Stimulated activated CD4-positive, alpha-beta T cell treated with anti-CD3 and anti-CD28 coated beads, Interleukin-15, amount 100 ng/mL, for 48 hours (primary cell): Measurements from ENCODE around the gene SLITRK3.

ENCODE experiments used
- DNase-seq, 2 donors: peaks; one replicate each; pipeline ENCODE4 v3.0.0-alpha.2; 2020; ENCODE audit warnings: low read depth in 2 of 2

SLITRK3 gene, protein sequence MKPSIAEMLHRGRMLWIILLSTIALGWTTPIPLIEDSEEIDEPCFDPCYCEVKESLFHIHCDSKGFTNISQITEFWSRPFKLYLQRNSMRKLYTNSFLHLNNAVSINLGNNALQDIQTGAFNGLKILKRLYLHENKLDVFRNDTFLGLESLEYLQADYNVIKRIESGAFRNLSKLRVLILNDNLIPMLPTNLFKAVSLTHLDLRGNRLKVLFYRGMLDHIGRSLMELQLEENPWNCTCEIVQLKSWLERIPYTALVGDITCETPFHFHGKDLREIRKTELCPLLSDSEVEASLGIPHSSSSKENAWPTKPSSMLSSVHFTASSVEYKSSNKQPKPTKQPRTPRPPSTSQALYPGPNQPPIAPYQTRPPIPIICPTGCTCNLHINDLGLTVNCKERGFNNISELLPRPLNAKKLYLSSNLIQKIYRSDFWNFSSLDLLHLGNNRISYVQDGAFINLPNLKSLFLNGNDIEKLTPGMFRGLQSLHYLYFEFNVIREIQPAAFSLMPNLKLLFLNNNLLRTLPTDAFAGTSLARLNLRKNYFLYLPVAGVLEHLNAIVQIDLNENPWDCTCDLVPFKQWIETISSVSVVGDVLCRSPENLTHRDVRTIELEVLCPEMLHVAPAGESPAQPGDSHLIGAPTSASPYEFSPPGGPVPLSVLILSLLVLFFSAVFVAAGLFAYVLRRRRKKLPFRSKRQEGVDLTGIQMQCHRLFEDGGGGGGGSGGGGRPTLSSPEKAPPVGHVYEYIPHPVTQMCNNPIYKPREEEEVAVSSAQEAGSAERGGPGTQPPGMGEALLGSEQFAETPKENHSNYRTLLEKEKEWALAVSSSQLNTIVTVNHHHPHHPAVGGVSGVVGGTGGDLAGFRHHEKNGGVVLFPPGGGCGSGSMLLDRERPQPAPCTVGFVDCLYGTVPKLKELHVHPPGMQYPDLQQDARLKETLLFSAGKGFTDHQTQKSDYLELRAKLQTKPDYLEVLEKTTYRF

DNA sequence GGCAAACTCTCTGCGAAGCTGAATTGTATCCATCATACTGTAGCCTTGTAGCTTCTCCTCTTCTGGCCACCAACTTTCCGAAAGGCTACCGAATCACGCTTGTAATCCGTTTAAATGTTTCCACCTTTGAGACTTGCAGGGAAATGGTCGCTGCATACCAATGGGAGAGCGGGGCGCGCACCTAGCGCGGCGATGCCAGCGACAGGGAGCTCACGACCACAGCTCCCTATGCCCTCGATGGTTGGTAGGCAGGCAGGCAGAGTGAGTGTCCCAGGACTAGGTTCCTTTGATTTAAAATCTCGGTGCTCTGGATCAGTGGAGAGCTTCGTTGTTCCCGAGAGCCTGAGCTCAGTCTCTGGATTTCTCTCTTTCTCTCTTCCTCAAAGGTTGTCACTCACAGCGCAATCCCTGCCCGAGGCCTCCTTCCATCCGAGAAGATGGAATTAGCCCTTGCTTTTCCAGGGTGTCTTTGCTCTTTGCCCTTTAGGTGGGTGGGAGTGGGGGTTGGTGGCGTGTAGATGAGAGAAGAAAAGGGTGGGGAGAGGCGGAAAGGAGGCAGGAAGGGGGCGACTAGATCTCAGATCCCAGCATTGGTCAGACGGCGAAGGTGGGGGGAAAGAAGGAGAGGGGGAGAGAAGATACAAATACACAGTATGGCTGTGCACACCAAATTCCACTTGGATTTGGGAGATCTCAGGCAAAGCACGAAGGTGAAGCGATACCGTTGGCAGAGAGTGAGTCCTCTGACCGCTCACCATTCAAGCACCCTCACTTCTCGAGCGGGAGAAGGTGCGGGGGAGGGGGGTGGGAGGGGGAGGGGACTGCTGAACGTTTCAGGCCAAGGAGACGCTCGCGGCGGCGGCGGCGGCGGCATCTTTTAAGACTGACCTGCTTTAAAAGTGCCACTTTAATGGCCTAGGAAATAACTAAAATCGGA is at the start of gene SLITRK3:
SLITRK3 (minus strand) TSS at position 745 of the 937 bp plus-strand sequence. CDS start 5,554 bp downstream, outside the sequence.
- no peak for DNase-seq

DNA sequence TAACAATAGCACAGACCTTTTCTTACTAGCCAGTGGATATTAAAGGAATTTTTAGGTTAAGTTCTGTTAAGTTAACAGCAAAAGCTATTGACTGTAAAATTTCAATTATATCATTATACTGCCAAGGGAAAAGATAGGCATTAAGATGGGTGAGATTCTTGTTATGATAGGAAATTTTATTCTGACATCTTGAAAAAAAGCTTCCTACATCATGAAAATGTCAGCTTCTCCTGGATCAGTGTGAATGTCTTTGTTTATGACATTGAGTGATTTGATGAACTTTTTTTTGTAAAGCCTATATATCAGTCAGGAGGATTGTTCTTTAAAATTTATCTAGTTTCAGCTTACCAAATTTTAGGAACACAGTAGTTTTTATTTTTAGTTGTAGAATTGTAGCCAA is 47.4 kb upstream of the SLITRK3 start:
- DNase-seq: no peak

DNA sequence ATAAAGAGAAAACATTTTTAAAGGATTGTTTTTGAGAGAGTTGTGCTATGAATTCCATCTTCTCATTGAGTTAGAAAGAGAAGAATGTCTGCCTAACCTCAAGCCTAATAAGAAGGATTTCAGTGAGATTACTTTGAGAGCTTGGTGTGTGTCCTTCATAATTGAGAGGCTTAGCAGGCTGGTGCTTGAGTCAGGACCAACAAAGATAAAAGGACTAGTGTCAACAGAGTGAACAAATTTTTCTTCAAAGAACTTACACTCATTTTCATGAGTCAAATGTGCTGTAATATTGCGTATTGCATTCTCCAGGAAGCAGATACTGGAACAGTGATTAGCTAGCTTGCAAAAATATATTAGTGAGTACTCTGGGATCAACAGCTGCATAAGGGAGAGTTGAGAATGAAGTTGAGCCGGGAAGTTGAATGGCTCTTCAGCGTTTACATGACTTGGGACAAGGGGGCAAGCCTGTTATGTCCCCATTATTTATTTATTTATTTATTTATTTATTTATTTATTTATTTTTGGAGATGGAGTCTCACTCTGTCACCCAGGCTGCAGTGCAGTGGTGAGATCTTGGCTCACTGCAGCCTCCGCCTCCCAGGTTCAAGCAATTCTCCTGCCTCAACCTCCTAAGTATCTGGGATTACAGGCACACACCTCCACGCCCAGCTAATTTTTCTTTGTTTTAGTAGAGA is 37.5 kb upstream of the SLITRK3 start:
- no peak for DNase-seq

DNA sequence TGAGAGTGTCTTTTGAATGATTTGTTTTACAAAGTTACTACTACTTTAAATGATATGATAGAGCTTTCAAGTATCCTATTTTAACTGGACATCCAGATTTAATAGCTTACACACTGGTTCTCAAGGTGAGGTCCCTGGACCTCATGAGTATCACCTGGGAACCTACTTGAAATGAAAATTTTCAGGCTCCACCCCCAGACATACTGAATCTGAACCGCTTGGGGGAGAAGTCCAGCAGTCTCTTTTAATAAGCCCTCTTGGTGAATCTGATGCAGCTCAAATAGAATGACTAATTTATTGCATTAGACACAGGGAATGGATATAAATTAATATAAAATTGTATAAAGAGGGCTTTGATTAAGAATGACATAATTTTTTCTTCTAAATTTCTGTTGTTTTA is 29.4 kb upstream of the SLITRK3 start:
- DNase-seq: no peak

DNA sequence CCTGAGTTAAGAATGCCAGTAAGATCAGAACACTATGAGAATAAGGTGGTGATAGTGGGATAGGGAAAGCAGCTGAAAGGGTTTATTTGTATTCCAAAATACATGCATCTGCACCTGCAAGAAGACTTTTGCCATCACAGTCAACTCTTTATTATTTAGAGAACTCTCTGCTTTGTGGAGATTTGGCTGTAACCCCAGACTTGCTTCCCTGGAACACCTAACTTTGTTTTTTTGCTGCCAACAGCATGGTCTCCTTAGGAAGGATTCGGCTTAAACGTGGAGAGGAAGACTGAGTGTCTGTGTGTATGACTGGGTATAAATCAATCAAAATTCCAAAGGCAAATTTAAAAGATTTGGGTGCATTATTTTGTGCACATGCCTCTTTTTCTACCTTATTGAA is 21.6 kb upstream of the SLITRK3 start:
- DNase-seq: no peak

DNA sequence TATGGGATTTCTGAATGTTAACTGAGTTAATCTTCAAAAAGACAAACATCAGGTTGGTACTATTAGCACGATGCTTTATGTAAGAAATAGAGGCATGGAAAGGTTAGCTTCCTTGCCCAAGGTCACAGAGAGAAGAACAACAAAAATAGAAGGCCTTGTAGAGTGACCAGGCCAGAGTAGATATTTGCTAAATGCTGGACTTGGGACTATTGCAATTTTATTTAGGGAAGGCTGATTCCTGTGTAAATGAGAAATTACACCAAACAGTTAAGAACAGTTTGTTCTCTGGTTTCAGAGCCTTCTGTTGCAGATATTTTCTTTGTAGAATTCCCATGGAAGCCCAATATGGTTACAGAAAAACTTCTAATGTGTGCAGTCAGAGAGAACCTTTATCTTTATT is 16.4 kb upstream of the SLITRK3 start:
- no peak for DNase-seq

DNA sequence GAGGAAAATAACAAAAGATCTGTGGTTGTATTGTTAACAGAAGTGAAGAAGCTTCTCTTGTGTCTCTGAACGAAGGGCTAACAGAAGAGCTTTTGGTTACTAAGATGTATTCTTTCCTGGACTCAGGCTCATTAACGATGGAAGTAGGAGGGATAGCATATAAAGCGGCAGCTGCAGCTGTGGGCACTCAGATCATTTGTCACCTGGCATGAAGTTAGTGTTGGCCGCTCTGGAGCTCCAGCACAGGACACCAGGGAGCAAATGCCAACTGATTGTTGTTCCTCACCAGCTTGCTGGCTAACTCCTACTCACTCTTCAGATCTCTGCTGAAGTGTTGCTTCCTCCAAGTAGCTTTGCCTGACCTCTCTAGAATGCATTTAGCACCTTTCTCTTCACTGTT is 15.5 kb upstream of the SLITRK3 start:
- no peak for DNase-seq

DNA sequence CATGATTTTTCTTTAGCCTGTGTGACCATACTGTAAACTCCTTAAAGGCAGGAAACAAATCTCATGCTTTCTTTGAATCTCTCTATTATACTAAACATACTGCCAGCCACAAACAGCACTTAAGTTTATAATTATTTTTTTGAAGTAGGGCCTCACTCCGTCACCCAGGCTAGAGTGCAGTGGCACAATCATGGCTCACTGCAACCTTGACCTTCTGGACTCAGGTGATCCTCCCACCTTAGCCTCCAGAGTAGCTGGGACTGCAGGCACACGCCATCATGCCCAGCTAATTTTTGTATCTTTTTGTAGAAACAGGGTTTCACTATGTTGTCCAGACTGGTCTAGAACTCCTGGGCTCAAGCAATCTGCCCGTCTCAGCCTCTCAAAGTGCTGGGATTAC is 14.5 kb upstream of the SLITRK3 start:
- DNase-seq: no peak

DNA sequence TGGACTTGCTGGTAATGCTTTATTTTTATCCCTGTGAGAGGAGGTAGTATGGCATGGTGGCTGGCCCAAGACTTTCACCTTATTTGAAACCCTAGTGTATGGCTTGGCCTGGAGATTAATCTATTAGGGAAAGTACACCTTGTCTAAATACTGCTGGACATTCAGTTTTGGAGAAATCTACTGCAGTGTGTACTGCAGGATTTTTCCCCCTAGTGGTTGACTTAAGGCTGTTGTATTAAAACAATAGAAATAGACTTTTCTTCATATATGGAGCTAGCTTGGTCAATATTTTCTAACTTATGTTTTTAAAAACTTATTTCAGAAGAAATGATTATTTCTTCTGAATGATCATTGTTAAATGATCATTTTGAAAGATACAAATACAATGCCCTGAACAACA is 13.9 kb upstream of the SLITRK3 start:
- no peak for DNase-seq

DNA sequence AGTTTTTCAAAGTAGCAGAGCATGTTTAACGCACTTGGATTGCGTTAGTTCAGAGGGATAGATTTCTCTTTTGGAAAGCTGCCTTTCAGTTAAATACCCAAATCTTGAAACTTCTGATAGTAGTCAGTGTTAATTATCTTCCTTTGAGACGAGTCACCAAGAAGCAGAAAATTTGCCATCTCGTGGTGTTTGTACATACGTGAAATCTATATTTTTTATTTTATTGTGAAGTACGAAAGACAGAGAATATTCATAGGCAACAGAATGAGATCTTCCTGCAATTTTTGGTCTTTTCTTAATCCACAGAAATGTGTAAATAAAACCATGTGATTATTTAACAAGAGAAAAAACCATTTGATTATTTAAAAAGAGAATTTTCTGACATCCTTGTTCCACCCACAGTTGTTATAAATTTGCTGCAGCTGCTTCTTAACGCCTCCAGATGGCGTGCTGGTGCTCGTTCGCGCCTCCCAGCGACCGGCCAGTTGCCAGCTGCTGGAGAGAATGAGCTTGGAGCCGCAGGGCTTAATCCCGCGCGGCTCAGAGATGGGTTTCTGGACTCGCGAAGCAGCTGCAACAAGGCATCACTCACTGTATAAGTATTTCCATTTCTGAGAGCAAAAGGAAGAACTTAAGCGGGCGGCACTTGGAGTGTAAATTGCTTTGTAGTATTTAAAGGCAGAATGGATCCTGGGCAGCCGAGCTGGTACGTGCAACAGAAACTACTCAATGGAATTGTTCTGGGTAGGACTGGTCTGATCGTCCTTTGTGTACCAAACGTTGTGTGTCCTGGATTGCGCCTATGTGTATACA is 10.5 kb upstream of the SLITRK3 start:
- peak; percentile 10 to 16 for DNase-seq

DNA sequence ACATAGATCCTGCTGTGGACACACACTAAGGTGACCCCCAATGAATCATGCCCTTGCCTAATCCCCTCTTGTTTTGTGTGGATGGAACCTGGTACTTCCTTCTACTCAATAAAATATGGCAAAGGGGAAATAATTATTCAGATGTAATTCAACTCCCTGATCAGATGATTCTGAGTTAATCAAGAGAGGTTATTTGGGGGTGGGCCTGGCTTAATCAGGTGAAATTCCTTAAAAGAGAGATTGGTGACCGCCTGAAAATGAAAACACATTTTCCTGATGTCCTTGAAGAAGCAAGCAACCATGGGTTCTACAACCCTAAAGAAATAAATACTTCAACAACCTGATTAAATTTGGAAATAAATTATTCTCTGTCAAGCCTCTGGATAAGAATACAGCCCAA is 8.3 kb upstream of the SLITRK3 start:
- no peak for DNase-seq

DNA sequence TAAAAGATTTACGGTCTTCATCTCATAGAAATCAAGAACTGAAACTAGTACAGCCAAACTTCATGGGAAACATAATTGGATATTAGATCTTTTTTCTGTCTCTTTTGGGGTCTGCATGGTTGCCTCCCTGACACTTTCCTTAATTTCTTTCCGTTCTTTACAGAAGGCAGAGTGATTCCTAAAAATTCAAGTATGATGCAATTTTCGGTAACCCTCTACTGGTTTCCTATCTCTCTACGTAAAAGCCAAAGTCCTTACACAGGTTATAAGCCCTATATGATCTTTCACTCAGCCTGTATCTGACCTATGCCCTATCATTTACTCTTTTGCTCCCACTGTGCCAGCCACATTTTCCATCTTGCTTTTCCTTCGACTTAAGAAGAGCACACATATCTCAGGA is 6.8 kb upstream of the SLITRK3 start:
- no peak for DNase-seq

DNA sequence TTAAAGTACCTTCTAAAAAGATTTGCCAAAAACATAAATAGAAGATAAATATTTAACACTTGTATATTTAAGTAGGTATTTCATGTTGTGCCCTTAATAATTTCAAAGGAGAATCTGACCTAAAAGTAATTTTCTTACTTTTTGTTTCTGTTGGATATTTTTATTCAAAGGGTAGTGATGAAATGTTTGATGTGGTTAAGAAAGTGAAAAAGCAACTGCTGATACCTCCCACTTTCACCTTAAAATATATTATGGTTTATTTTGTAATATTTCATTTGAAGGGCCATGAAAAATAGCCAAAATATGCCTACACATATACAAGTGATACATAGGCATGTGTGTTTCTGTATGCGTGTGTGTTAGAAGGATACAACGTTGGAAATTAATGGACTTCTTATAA is 5.8 kb upstream of the SLITRK3 start:
- DNase-seq: no peak

DNA sequence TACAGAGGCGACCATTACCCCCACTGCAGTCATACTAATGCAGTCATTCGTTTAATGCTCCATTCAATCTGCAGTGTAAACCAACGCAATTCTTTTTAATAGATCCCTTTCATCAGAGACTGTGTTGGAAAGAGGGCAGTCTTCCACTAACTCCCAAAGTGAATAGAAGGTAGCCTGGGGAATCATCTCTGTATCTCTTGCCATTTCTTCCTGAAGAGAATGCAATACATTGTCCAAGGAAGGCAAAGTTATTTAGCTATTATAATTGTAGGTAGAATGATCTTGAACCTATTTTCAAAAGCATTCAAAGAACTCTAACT is 1.3 kb upstream of the SLITRK3 start:
- no peak for DNase-seq

DNA sequence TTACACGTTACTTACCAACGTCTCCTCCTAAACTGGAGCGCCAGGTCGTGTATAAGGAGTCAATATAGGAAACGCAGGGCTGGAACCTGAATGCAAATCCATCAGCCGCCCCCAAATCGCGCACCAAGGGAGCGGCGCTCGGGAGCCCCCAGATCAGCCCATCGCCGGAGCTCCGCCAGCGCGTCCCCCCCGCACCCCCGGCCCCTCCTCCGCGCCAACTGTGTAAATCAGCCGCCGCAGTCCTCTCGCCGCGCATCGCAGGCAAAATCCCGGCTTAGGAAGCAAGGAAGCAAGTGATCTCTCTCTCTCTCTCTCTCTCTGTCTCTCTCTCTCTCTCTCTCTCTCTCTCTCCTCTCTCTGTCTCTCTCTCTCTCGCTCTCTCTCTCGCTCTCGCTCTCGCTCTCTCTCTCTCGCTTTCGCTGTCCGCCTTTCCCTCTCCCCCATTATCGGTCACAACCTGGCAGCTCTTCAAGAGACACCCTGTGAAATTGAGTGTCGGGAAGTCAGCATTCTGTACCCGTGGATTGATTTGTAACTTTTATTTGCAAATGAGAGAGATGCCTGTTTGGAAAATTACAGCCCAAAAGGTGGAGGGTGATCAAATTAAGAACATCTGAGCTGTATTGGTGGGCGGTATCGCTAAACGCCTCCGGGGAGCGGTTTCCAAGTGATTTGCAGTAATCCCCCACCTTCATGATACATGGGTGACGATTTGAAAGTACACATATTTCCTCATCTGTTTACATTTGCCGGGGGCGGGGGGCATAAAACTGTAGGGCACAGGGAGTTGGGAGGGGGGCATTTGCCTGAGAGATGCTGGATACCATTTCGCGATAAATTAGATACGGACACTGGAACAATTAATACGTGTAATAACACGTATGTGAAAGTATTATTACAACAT is 645 bp upstream of the SLITRK3 start:
- no peak for DNase-seq

DNA sequence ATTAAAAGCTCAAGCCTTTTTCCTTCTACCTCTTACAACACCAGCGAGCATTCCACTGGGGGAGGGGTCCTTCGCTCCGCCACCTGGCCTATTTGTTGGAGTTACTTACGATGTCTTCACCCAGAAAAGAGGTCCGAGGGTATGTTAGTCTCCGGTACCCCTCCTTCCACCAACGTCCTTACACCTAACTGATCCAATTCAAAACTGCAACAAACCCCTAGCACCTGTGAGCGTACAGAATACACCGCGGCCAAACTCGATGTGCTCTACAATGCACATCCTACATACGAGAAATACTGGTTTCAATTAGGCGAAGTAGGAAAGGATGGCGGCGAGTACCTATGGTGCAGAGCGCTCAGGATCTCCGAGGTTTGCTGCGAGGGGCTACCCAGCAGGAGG is 944 bp downstream of the SLITRK3 start:
- DNase-seq: no peak

DNA sequence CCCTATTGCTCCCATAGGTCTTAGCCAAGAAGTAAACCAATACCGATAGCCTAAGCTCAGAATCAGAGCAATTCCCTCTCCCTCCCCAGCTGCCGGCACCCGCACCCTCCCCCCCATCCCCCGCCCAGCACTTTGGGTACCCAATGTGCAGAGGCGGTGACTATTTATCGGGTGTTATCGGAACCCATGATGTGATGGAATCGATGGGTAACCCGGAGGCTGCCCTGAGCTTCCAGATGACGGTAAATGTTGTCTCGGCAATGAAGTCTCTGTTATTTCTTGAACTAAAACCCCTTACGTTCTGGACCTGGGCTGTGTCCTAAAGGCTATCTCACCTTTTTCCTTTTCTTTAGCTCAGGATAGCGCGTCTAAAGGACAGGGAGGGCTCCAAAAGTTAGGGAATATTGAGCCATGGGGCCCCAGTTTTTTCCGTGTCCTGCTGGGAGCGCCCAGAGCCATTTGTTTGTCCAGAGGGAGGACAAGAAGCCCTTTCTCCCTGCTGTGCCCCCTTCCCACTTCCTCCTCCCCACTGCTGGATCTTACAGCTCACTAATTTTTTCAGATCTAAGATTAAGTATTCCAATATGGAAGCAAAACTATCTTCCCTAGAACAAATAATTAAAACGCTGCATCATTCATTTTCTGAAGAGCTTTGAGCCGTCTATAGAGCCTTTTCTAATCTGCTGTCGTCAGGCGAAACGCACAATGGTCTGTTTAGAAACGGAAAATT is 1.5 kb downstream of the SLITRK3 start:
- DNase-seq: no peak

DNA sequence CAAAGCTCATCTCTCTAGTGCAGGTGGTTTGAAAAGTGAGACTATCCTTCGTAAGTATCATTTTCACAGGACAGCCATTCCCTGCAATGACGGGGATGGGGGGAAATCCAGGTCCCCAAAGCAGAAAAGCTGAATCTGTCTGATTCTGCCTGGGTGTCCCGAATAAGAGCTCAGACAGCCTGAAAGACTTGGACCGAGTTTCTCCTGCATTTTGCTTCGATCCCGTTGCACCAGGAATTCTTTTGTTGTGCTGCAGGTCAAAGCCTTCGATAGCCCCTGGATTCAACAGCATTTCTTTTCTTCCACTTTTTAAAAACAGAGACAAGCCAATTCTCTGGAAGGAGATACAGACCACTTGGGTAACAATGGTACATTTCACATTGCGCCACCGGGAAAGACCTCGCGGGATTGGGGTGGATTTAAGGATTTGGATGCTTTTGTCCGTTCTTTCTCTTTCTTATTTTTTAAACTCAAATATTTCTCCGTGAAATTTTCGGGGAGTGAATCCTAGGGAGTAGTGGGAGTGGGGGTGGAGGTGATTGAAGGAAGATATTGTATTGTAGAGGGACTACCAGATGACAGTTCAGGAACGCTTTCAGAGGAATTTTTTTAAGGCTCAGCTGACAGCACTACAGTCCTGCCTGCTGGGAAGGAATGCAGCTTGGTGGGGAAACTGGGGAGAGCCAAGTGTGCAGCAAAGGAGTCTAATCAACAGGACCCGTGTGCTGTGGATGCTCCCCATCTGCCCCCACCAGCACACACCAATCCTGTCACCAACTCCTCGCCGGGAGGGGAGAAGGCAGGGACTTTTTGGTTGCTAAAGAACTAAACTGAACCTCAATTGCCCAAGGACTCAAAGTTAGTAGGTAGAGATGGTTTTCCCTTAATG is 2.6 kb downstream of the SLITRK3 start:
- DNase-seq: no peak
